Fibroblast of lung (primary cell): ENCODE results near the gene XRCC2.
"Not testable (repeated sequence)": the region's sequence is repeated elsewhere in the genome, so short reads cannot be mapped to it uniquely, and the experiment has no call there.

ENCODE experiments used
- CTCF ChIP-seq, 2 donors: IDR thresholded peaks in 1 of 2; conservative IDR thresholded peaks in 1 of 2; 1 replicate in 1 of 2; 2 replicates in 1 of 2; pipeline ENCODE4 v1.5.1; 2011 to 2012; ENCODE audit warnings: low read length in 2 of 2, control low read depth in 1 of 2, inconsistent platforms in 1 of 2, low read depth in 1 of 2, mild to moderate bottlenecking in 1 of 2
- EZH2 ChIP-seq: IDR thresholded peaks from 2 replicates; pipeline ENCODE4 v1.5.1; 2012; ENCODE audit warnings: low read length, control low read depth, mild to moderate bottlenecking; ENCODE audit errors: missing control alignments

- not testable (repeated sequence) for TF ChIP-seq CTCF (conservative IDR thresholded peaks at IDR 0.05 in 1 of 2, IDR thresholded peaks at IDR 0.05 in 1 of 2; ENCODE audit: low read depth in 1 of 2, low read length in 2 of 2); EZH2
These were observed 36.6 kb upstream of the XRCC2 start for GRCh38 chr7:152712412-152713042.
